HEK293T (cell line): ENCODE data around the gene VAV3.
"Not testable (repeated sequence)": the region's sequence is repeated elsewhere in the genome, so short reads cannot be mapped to it uniquely, and the experiment has no call there.

Experiments
- CTCF ChIA-PET: fragments of 350-600 bp; formaldehyde crosslinking; extraction: SDS; loops from one replicate; lab custom pipeline; 2021; ENCODE audit warnings: antibody characterized with exemption, inconsistent platforms; lab: Yijun Ruan, JAX
- POLR2A ChIA-PET: fragments of 350-600 bp; formaldehyde crosslinking; extraction: SDS; loops from one replicate; lab custom pipeline; 2020; ENCODE audit warnings: antibody characterized with exemption, inconsistent platforms; lab: Yijun Ruan, JAX
- DNase-seq: peaks from one replicate; pipeline ENCODE4 v3.0.0; 2012; ENCODE audit warnings: mixed read lengths; ENCODE audit errors: extremely low spot score
- ARNT ChIP-seq: fragments of 450-650 bp; IDR thresholded peaks from 2 replicates; pipeline ENCODE4 v1.6.1; 2017; ENCODE audit warnings: mild to moderate bottlenecking
- BHLHE40 ChIP-seq: fragments of 450-650 bp; IDR thresholded peaks from 2 replicates; pipeline ENCODE4 v1.6.1; 2016; ENCODE audit warnings: mild to moderate bottlenecking, moderate library complexity, borderline replicate concordance
- CTBP1 ChIP-seq: fragments of 450-650 bp; IDR thresholded peaks from 2 replicates; pipeline ENCODE4 v1.6.1; 2016; ENCODE audit warnings: borderline replicate concordance
- ELF4 ChIP-seq: fragments of 450-650 bp; IDR thresholded peaks from 2 replicates; pipeline ENCODE4 v1.6.1; 2017; ENCODE audit warnings: antibody characterized with exemption
- FOXA1 ChIP-seq: fragments of 450-650 bp; IDR thresholded peaks from 2 replicates; pipeline ENCODE4 v1.6.1; 2016; ENCODE audit warnings: mild to moderate bottlenecking
- FOXK2 ChIP-seq: fragments of 450-650 bp; IDR thresholded peaks from 2 replicates; pipeline ENCODE4 v1.6.1; 2016; ENCODE audit warnings: mild to moderate bottlenecking
- FOXM1 ChIP-seq: fragments of 450-650 bp; IDR thresholded peaks from 2 replicates; pipeline ENCODE4 v1.6.1; 2017; ENCODE audit warnings: mild to moderate bottlenecking, borderline replicate concordance
- HDGF ChIP-seq: fragments of 450-650 bp; IDR thresholded peaks from 2 replicates; pipeline ENCODE4 v1.6.1; 2017; ENCODE audit warnings: antibody characterized with exemption, borderline replicate concordance
- L3MBTL2 ChIP-seq: fragments of 450-650 bp; conservative IDR thresholded peaks from 2 replicates; pipeline ENCODE4 v1.6.1; 2016; ENCODE audit warnings: mild to moderate bottlenecking
- LEF1 ChIP-seq: fragments of 450-650 bp; IDR thresholded peaks from 2 replicates; pipeline ENCODE4 v1.6.1; 2017; ENCODE audit warnings: mild to moderate bottlenecking, borderline replicate concordance
- NFRKB ChIP-seq: fragments of 450-650 bp; IDR thresholded peaks from 2 replicates; pipeline ENCODE4 v1.6.1; 2016; ENCODE audit warnings: mild to moderate bottlenecking, moderate library complexity
- SP1 ChIP-seq: fragments of 450-650 bp; IDR thresholded peaks from 2 replicates; pipeline ENCODE4 v1.6.1; 2017
- SUZ12 ChIP-seq: fragments of 450-650 bp; IDR thresholded peaks from 2 replicates; pipeline ENCODE4 v1.6.1; 2016; ENCODE audit warnings: mild to moderate bottlenecking
- TARDBP ChIP-seq: fragments of 450-650 bp; IDR thresholded peaks from 2 replicates; pipeline ENCODE4 v1.6.1; 2016
- ZNF384 ChIP-seq: fragments of 450-650 bp; IDR thresholded peaks from 2 replicates; pipeline ENCODE4 v1.6.1; 2016
- TF ChIP-seq, protein P1 (sequence below): fragments of 450-650 bp; IDR thresholded peaks from 2 replicates; pipeline ENCODE4 v1.6.1; 2016

The VAV3 gene

GRCh38 chr1:108009603-108010195 is 44.7 kb upstream of the VAV3 start:
- CTCF ChIA-PET = interaction anchor here (0.7 kb wide), 1 partner anchor 498 kb away, joined by 3 read pairs; no protein-coding TSS in a partner anchor
- TF ChIP-seq FOXA1 (no peak), ZNF384 (no peak), CTBP1 (no peak), ARNT (no peak), ELF4 (no peak), L3MBTL2 (no peak), NFRKB (no peak)
- no peak for DNase-seq
- POLR2A ChIA-PET = no interaction called here

- CTCF ChIA-PET = interaction anchor here (1.2 kb wide), 1 partner anchor 118 kb away, joined by 3 read pairs; no protein-coding TSS in a partner anchor
- TF ChIP-seq ELF4 (no peak), LEF1 (no peak), SP1 (no peak), FOXK2 (no peak), FOXM1 (no peak), L3MBTL2 (no peak)
- TF ChIP-seq, protein P1, sequence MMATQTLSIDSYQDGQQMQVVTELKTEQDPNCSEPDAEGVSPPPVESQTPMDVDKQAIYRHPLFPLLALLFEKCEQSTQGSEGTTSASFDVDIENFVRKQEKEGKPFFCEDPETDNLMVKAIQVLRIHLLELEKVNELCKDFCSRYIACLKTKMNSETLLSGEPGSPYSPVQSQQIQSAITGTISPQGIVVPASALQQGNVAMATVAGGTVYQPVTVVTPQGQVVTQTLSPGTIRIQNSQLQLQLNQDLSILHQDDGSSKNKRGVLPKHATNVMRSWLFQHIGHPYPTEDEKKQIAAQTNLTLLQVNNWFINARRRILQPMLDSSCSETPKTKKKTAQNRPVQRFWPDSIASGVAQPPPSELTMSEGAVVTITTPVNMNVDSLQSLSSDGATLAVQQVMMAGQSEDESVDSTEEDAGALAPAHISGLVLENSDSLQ = no peak
- POLR2A ChIA-PET = no interaction called here
- DNase-seq = no peak
Observed at GRCh38 chr1:108007531-108007930, 42.6 kb upstream of the VAV3 start.

DNA sequence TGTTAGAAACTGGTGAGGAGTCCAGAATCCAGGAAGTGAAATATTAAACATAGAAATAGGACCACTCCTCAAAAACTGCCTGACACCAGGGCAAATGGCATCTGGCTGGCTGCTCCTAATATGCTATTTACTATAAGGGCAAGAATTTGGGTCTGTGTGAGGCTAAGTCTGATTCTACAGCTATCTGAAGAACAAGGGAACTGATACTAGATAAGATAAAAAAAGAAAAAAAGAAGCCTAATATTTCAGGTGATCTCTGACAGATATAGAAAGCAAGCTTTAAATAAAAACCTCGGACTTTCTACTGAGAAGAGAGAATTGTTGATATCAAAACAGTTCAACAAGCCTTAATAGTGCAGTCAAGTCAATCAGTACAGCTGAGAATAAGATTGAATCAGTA is 42.1 kb upstream of the VAV3 start:
- CTCF ChIA-PET = interaction anchor here (1.2 kb wide), 1 partner anchor 118 kb away, joined by 3 read pairs; no protein-coding TSS in a partner anchor
- no peak for TF ChIP-seq SP1
- no peak for TF ChIP-seq TARDBP
- TF ChIP-seq NFRKB = no peak
- TF ChIP-seq LEF1 = no peak
- TF ChIP-seq BHLHE40 = no peak
- no peak for TF ChIP-seq FOXA1
- TF ChIP-seq, protein P1 = no peak
- TF ChIP-seq FOXM1 = no peak
- no peak for DNase-seq
- POLR2A ChIA-PET = no interaction called here

DNA sequence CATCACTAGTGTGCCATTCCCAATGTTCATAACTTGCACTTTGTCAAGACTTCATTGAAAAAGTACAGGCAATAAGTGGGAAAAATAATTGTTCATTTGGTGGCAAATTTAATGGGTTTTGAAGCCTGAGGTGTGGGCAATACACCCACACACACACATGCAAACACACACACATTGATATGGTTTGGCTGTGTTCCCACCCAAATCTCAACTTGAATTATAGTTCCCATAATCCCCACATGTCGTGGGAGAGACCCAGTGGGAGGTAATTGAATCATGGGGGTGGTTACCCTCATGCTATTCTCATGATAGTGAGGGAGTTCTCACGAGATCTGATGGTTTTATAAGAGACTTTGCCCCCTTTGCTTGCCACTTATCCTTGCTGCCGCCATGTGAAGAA is 39.9 kb upstream of the VAV3 start:
- DNase-seq, POLR2A ChIA-PET, CTCF ChIA-PET: not testable (repeated sequence)

- POLR2A ChIA-PET = no interaction called here
- CTCF ChIA-PET = interaction anchor here (0.6 kb wide), 1 partner anchor 16 kb away, joined by 6 read pairs; no protein-coding TSS in a partner anchor
- DNase-seq = no peak
- no peak for TF ChIP-seq L3MBTL2
- TF ChIP-seq ZNF384 = 0 out of 2 replicates have a peak, but pooled peaks have one; percentile 48
Observed at GRCh38 chr1:108000620-108001111, 35.7 kb upstream of the VAV3 start.

- POLR2A ChIA-PET = no interaction called here
- DNase-seq = no peak
- CTCF ChIA-PET = interaction anchor here (0.7 kb wide), 1 partner anchor 91 kb away, joined by 3 read pairs; no protein-coding TSS in a partner anchor
- TF ChIP-seq ARNT = no peak
- no peak for TF ChIP-seq TARDBP
- TF ChIP-seq, protein P1 = no peak
Observed at GRCh38 chr1:108000184-108000583, 35.2 kb upstream of the VAV3 start.

DNA sequence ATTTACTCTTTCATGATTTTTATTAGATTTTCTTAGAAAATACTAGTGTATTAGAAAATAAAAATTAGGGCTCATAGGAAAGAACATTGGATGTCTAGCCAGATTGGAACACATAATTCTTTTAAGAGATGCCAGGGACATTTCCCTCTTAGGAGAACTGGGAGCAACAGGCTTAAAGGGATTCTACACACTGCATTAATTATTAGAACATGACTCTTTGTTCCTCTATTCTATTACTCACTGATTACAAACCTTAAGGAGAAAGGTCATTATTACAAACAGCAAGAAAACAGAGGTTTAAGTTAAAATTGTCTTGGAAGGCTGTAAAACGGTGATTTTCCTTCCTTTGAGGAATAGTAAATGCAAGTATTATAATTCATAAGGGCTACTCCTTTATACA is 32.9 kb upstream of the VAV3 start:
- no peak for TF ChIP-seq HDGF
- TF ChIP-seq, protein P1 = no peak
- TF ChIP-seq FOXK2 = no peak
- TF ChIP-seq TARDBP = no peak
- TF ChIP-seq SP1 = no peak
- no peak for TF ChIP-seq L3MBTL2
- no peak for TF ChIP-seq LEF1
- TF ChIP-seq SUZ12 = no peak
- TF ChIP-seq ELF4 = no peak
- no peak for TF ChIP-seq ARNT
- no peak for TF ChIP-seq FOXA1
- no peak for TF ChIP-seq NFRKB
- ChIA-PET POLR2A (no interaction called here), CTCF (no interaction called here)
- no peak for DNase-seq
